Muscle of leg (tissue), 11 donors: ENCODE results near the gene LGALS9. TPM values are rescaled to one million over a fixed set of nuclear protein-coding genes. Genes with fewer than 3 reads are reported as not detected.
"Not testable (repeated sequence)": the region's sequence is repeated elsewhere in the genome, so short reads cannot be mapped to it uniquely, and the experiment has no call there.

Experiments used
- DNase-seq: peaks from one replicate; pipeline ENCODE4 v3.0.0; 2013
- H3K27ac ChIP-seq: one replicate; pipeline ENCODE4 v1.5.1; 2013; ENCODE audit warnings: mild to moderate bottlenecking, low read length, control low read depth
- H3K27me3 ChIP-seq: one replicate; pipeline ENCODE4 v1.6.1; 2013; ENCODE audit warnings: low read length; ENCODE audit not compliant: control insufficient read depth, insufficient read depth
- H3K36me3 ChIP-seq: one replicate; pipeline ENCODE4 v1.6.1; 2013; ENCODE audit warnings: low read length; ENCODE audit not compliant: control insufficient read depth, insufficient read depth
- H3K4me1 ChIP-seq: one replicate; pipeline ENCODE4 v1.6.1; 2013; ENCODE audit warnings: low read length; ENCODE audit not compliant: control insufficient read depth, insufficient read depth
- H3K4me3 ChIP-seq: one replicate; pipeline ENCODE4 v1.5.1; 2013; ENCODE audit warnings: low read length, control low read depth
- H3K9me3 ChIP-seq: replicated peaks from 2 replicates; pipeline ENCODE4 v1.6.1; 2013; ENCODE audit warnings: low read depth, low read length; ENCODE audit not compliant: control insufficient read depth
- WGBS: methylation state at CpG from one replicate; pipeline ENCODE4 v1.1.5; 2013; ENCODE audit warnings: missing lambda C conversion rate; ENCODE audit not compliant: insufficient coverage; 5-methylcytosine and 5-hydroxymethylcytosine counted together
- polyA plus RNA-seq, 8 donors: library from polyadenylated mRNA; unstranded; fragments of 120-200 nt; gene quantifications; one replicate each; pipeline versions ENCODE4 v1.2.1 to v1.2.3, GENCODE V29; 2013; ENCODE audit warnings: inconsistent platforms in 1 of 8, low replicate concordance in 1 of 8; ENCODE audit not compliant: insufficient read length in 8 of 8, insufficient read depth in 1 of 8
- total RNA-seq: library from RNA; stranded (reverse); fragments of 120-200 nt; gene quantifications from one replicate; pipeline ENCODE4 v1.2.4, GENCODE V29; 2013

LGALS9 gene
- total and polyA plus RNA-seq, 9 donors, result 6.2 to 14.1 (median 12.4) TPM

- Histone ChIP-seq H3K36me3 (no peaks in the 10 kb centered on the region), H3K9me3 (no peaks in the 10 kb centered on the region), H3K27ac (no peak overlapping the region), H3K27me3 (no peaks in the 10 kb centered on the region), H3K4me1 (no peaks in the 10 kb centered on the region), H3K4me3 (no peak overlapping the region)
- 94% methylated on average over 2 of the region's 2 CpGs for WGBS
- DNase-seq, result no peak
These were observed 40.6 kb downstream of the LGALS9 start for GRCh38 chr17:27671591-27671910.

DNA sequence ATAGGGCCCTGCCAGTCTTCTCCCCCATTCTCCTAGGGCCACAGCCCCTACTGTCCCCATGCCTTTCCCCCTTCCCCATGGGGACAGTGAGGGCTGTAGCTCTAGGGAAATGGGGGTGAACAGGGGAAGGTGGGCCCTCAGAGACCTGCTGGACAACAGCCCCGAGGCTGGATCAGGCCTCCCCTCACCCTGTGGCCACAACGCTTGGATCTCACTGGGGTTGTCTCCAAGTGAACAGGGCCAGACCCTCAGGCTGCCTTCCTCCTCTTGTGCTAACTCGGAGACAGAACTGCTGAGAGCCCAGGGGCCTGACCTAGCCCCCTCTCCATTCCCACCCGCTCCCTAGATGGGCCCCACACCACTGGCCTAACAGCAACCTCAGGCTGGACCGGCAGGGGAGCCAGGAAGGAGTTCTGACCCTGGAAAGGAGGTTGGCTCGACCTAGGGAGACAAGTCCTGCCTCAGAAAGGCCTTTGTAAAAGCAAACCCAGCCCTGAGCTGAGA, 41.0 kb downstream of the LGALS9 start:
- not testable (repeated sequence) for H3K27ac ChIP-seq, H3K36me3 ChIP-seq, H3K4me1 ChIP-seq, H3K9me3 ChIP-seq, H3K4me3 ChIP-seq, H3K27me3 ChIP-seq, DNase-seq
- 63% methylated on average over 3 of the region's 6 CpGs for WGBS

DNA sequence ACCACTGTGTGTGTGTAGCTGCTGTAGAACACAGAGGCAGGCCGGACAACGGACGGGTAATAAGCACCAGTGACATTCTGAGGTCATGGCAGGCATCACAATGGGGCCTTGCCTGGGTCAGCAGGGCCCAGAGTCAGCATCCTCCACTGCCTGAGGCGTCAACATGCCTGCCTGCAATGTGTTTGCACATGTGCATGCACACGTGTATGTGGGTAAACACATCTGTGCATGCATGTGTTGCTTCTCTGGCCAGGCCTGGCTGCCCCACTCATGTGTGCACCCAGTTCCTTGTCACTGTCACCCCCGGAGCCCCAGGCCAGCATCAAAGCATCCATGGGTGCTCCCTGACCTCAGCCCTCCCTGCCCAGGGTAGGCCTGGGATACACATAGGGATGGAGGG, 43.3 kb downstream of the LGALS9 start:
- Histone ChIP-seq H3K9me3 (no peaks in the 10 kb centered on the region), H3K4me3 (no peak overlapping the region), H3K4me1 (no peaks in the 10 kb centered on the region), H3K27me3 (no peaks in the 10 kb centered on the region), H3K36me3 (no peaks in the 10 kb centered on the region), H3K27ac (no peak overlapping the region)
- no peak for DNase-seq
- 76% methylated on average over 5 of the region's 6 CpGs for WGBS

DNA sequence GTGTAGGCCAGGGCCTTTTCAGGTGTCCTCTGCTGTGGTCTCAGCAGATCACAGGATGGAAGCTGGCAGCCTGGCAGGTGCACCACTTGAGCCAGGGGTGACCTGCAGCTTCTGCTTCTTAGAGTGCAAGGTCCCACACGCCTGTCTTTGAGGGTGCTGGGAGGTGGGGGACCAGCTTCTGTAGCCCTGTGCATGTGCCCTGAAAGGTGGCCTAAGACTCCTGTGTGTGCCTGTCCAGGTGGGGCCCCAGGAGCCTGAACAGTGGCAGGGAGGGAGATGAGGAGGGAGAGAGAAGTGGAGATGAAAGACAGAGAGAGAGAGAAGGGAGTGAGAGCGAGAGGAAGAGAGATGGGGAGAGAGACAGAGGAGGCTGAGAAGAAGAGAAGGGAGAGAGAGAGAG, 46.2 kb downstream of the LGALS9 start:
- Histone ChIP-seq H3K4me3 (no peak overlapping the region), H3K27me3 (no peaks in the 10 kb centered on the region), H3K27ac (no peak overlapping the region), H3K9me3 (no peaks in the 10 kb centered on the region), H3K36me3 (no peaks in the 10 kb centered on the region), H3K4me1 (no peaks in the 10 kb centered on the region)
- 61% methylated on average over 2 of the region's 2 CpGs for WGBS
- no peak for DNase-seq

DNA sequence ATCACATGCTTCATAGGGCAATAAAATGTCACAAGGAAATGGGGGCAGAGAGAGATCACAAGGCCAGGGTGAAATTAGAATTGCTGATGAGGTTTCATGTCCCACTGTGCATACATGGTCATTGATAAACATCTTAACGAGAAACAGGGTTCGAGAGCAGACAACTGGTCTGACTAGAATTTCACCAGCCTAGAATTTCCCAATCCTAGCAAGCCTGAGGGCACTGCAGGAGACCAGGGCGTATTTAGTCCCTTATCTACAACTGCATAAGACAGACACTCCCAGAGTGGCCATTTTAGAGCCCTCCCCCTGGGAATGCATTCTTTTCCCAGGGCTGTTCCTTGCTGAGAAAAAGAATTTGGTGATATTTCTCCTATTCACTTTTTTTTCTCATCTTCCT, 55.3 kb downstream of the LGALS9 start:
- H3K36me3 ChIP-seq, H3K27me3 ChIP-seq, DNase-seq, H3K4me3 ChIP-seq, H3K9me3 ChIP-seq, H3K27ac ChIP-seq, H3K4me1 ChIP-seq: not testable (repeated sequence)
- 72% methylated on average over 2 of the region's 3 CpGs for WGBS

DNA sequence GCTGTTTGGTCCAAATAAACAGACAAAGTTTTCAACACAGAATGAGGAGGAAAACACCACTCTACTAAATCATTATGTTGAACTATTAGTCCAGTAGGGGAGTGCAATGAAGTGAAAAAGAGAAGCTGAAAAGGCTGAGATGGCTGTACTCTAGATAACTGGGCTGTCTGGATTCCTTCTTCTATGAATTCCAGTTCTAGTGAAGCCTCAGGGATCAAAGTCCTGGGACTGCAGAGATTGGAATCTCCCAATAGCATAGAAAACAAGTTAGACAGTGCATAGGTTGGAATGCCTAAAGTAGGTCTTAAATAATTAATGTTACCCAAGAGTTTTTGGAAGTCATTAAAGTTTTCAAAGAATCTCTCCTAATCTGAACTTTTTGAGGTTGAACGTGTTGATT, 59.9 kb downstream of the LGALS9 start:
- no peaks in the 10 kb centered on the region for H3K4me1 ChIP-seq
- no peak for DNase-seq
- WGBS, result no CpG with 5 or more reads among the region's 1 CpG
- no peak overlapping the region for H3K4me3 ChIP-seq
- H3K9me3 ChIP-seq, result peaks cover 15% of the 10 kb centered on the region
- no peak overlapping the region for H3K27ac ChIP-seq
- no peaks in the 10 kb centered on the region for H3K36me3 ChIP-seq
- H3K27me3 ChIP-seq, result no peaks in the 10 kb centered on the region

- H3K4me3 ChIP-seq, H3K27me3 ChIP-seq, DNase-seq, H3K36me3 ChIP-seq, H3K4me1 ChIP-seq, H3K27ac ChIP-seq: not testable (repeated sequence)
- 52% methylated on average over 2 of the region's 2 CpGs for WGBS
- H3K9me3 ChIP-seq, result peaks cover 13% of the 10 kb centered on the region
These were observed 64.3 kb downstream of the LGALS9 start for GRCh38 chr17:27695254-27695814.

Other genes with a start within 250 kb of the LGALS9 start
- 43.3 TPM for gene KSR1, start 174.7 kb upstream of the LGALS9 start, total RNA-seq
- gene KSR1, start 174.7 kb upstream of the LGALS9 start, polyA plus RNA-seq, result 100 to 1,000 TPM in 1 of 8 donors, 10 to 100 TPM in 7; 59.5 to 112 (median 73.3) TPM
- 1.5 TPM for gene NOS2, start 169.3 kb downstream of the LGALS9 start, total RNA-seq
- gene NOS2, start 169.3 kb downstream of the LGALS9 start, polyA plus RNA-seq, result 1 to 10 TPM; 1.9 to 4.3 (median 2.6) TPM